NCI-H2107 (cell line): ENCODE measurements around the gene ANKRD13B.

Source experiments
- DNase-seq: peaks from one replicate; lab custom pipeline; 2025; lab: John Stamatoyannopoulos, UW

The ANKRD13B gene

DNA sequence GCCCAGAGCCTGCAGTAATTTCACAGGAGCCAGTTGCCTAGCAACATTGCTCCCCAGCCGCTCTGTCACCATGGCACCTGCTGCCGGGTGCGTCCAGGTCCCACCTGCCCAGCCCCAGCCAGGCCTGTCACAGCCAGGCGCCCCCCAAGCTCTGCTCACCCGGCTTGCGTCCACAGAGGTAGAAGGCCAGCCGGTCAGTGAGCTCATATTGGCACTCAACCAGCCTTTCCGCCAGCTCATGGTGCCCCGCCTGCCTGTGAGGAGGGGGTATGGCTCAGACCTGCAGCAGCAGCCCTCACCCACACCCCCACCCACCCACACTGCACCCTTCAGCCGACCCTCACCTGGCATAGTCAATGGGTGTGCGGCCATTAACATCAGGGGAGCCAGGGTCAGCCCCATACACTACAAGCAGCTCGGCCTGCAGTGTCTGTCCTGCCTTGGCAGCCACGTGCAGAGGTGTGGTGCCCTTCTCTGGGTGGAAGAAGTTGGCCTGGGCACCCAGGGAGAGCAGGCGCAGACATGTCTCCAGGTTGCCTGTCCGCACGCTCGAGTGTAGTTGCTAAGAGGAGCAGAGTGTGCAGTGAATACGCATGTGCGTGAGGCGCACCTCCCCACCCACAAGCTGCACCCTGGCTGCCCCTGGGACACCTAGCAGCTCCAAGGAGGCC is 11.2 kb upstream of the ANKRD13B start:
- DNase-seq, result no peak

DNA sequence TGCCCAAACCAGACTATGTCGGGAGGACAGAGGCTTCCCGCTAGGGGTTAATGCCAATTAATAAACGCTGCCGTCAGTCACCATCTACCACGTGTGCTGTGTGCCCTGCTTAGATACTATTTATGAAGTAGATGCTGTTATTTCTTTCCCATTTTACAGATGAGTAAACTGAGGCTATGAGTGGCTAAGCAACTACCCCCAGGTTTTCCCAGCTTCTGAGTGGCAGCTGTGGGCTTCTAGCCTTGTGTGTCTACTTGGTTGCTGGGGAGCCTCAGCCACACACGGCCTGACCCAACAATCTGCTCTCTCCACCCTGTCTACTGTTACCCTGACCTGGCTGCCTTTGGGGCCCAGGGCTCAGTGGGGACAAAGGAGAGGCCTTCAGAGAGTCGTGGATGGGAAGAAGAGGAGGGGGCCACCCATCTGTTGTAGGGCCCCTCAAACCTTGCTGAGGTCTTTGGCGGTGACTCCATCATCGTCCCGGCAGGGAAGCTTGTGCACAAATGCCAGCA is 10.6 kb upstream of the ANKRD13B start:
- DNase-seq, result no peak

DNA sequence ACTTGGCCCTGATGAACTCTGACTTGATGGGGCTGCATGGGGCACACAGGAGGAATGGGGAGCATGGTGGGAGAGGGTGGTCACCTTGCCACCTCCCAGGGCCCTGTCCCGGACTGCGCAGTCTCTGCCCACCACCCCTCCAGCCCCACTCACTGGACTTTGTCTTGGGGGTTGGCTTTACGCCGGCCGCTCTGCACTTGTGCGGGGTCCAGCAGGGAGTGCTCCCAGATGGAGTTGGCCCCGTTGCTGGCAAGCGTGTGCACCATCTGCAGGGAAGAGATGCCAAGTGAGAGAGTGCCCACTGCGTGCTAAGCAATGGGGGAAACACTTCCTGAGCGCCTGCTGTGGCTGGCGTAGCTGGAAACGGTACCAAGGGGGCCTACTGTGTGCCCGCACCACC is 10.2 kb upstream of the ANKRD13B start:
- no peak for DNase-seq

DNA sequence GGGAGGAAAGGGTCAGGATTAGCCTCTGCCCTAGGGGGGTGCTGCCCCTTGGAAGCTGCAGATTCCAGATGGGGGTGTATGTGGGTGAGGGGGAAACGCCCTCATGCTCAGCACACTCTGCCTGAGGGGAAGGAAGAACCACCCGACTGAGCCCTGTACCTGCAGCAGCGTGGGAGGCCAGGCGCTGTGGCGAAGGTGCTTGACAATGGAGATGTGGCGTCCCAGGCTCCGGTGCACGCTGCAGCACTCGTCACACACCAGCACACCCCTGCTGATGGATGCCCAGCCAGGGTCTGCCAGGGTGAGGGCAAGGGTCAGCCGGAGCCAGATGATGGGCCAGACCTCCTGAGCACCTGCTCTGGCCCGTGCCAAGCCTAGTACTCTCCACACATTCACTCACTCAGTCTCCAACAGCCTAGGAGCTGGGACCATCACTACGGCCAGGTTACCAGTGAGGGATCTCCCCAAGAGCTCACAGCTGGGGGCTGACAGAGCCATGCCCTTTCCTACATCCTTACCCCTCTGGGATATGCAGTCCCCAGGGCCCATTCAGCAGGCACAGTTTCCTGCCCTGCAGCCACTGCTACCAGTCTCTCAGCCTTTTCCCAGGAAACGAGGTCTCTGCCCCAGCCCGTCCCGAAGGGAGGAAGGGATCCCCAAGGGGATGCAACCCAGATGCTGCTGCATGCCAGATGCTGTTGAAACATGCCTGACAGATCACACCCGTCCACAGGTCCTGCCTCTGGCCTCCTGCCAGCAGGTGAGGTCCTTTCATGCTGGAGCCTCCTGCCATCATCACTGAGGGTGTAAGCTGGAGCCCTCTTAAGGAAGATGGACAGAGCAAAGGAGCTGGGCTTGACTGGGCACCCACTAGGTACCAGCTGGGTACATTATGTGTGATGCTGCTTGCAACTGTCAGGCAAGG is 9.3 kb upstream of the ANKRD13B start:
- no peak for DNase-seq

DNA sequence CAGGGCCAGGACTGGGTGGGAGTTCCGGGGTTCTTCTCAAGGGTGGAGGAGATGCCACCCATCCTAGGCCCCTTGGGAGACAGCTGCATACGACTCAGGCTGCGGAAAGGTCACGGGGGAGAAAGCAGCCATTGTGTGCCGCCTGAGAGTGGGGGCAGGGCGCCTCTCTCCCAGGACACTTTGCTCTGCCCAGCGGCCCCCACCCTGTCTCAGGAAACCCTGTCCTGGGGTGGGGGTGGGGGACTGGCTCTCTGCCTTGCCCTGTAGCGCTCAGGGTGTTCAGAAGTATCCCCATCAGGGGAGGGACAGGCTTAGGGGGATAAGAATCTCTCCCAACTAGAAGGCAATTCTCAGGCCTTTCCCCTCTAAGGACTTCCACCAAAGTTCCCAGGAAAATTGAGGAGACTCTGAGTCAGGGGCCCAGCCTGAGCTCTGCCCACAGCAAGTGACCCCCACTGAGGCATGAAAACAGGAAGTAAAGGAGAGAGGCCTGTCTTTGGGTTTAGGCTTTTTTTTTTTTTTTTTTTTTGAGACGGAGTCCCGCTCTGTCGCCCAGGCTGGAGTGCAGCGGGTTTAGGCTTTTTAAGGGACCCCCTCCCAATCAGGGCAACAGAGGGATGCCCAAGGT is 8.4 kb upstream of the ANKRD13B start:
- DNase-seq, result no peak

DNA sequence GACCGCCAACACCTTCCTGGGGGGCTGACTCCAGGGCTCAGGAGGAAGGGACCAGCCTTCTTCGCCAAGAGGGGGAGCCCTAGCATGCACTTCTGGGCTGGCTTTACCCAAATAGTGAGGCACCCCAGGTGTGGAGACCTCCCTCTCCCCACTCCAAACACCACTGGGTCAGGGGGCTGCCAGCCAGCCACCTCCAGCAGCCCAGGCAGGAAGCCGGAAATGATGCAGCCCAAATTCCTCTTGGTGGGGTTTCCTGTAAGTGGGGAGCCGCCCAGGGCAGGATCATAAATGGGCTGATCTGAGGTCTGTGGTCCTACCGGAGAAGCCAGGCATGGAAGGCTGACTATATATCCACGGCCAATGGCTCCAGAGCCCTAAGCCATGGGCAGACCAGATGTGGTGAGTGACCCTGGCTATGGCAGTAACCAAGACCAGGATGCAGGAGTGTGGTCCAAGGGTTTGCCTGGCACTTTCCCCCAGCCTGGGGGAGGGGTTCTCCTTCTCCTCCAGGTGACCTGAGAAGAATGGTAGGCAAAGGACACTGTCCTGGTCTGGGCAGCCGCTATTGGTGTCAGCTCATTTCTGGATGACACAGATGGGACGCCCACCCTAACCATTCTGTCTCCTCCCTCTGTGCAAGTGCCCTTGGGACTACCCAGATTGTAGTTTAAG is 7.7 kb upstream of the ANKRD13B start:
- DNase-seq, result no peak

DNA sequence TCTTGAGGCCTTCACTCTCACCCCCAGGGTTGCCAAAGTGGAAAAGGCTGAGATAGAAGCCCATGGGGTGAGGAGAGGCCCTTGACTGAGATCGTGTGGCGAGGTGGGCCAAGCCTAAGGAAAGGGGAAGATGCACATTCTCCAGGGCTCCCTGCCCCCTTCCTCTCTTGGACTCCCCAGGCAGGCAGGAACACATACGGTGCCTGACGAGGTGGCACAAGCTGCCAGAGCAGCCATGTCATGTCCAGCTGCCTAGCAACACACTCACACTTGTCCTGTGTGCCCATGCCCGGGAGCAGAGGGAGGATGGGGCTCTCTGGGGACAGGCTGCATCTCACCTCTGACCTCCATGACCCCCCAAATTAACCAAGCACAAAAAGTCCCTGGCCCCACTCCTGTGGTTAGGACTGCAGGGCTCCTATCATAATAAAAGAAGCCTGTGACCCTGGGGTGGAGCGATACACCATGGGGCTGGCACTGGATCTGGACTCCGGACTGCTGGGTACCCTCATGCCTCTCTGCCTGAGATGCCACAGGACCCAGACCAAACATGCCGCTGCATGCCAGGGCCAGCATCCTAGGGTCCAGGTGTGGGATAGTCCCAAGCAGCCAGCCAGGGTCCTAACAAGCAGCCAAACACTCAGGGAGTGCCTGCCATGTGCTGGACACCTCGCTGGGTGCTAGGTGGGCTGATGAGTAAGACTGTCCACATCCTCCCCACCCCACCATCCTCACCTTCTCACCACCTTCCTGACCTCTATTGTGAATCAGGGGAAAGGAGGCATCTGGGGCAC is 6.1 kb upstream of the ANKRD13B start:
- no peak for DNase-seq

DNA sequence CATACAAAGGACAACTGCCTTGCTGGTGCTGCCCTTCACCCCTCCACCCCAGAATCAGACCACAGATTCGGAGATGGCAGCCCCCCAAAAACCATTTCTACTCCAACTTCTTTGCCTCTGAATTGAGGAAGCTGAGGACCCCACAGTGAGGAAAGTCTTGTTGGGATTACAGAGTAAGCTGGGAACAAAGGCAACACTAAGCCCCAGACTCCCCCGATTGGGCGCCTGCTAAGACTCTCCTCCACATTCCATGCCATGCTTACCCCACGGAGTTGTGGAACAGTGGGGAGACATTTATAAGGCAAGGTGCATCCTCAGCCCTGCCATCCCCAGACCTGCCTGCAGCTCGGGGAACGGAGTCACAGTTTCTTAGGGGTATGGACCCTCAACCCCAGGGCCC is 5.3 kb upstream of the ANKRD13B start:
- DNase-seq, result no peak

DNA sequence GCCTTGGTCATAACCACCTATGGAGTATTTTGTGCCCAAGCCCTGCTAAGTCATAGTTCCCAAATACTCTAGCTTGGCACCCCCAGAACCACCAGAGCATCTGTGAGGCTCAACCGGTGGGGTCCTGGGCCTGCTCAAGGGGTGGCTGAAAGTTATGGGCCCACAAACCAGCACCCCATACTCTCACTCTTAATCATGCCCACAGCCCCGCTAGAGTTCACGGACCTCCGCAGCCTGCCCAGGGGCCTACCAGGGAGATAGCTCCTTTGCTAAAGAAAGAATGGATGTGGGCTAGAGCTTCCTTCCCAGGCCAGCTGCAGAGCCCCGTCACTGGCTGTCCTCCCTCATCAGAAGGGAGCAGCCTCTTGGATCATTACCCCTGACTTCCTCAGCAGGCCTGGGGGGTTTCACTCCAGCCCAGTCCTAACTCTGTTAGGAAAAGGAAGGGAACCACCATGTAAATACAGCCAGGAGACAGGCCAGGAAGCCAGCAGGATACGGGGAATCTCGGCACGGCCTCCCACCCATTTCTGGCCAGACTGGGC is 4.8 kb upstream of the ANKRD13B start:
- DNase-seq, result no peak

DNA sequence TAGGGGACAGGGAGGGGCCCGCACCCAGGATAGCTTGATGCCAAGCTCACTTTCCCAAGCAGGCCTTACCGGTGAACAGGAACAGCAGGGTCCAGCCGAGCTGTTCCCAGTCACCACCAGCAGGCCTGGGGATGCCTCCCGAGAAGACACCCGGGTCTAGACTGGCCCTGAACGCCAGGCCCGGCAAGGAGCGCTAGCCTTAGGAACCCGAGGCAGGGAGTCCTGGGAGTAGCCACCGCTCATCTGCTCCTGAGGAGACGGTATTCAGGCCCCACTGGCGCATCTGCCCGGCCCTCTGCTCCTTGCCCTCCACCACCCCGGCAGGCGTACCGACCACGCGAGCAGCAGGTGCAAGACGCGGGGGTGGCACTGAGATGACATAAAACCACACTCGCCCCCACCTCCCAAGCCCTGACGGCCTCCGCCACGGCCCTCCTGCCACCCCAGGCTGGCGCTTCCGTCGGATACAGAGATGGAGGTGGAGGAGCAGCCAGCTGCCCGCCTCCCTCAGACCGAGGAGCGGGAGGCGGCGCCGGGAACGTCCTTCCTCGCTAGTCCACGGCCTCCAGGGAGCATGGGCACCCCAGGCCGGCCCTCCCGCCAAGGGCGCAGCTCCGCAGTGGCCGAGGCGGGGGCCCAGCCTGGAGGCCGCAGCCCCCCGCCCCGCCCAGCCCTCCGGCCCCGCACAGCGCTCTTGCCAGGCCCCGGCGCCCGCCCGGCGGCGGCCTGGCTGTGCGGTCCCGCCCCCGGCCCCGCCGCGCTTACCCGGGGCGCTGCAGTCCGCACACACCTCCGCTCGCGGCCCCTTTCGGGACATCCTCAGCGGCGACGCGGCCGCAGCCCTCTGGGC is 4.1 kb upstream of the ANKRD13B start:
- DNase-seq, result no peak

DNA sequence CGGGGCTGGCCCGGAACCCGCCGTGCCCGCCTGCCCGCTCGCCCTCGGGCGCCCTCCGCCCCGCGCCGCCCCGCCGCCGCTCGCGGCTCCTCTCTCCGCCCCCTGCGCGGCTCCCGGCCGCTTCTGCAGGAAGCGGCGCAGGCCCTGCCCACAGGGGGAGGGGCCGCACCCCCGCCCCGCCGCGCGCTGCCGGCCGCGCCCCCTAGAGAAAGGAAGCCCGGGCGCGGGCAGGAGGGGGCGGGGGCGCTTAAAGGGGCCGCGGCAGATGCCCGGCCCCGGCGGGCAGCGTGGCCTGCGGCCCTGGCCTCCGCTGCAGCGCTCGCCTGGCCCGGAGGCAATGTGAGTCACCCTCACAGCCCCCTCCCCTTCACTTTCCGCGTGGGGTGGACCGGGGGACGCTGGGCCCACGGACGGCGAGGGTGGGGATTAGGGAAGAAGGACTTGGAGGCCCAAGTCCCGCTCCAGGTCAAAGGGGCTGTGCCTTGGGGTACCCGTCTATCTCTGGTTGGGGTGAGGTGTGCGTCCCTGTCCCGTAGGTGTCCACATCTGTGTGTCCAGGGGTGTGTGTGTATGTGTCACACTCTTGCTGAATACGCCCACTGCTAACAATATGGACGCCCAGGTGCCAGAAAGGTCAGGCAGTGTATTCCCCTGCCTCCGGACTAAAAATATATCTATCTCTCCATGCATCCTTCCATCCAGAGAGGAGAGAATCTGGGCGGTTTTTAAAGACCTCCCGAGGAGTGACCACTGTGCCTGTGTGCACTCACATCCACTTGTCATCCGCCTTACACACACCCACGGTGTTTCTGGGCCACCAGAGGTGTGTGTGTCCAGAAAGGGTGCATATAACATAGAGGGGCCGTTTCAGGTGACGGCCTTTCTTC is 3.2 kb upstream of the ANKRD13B start, which contains the start of gene GIT1:
TSS of gene GIT1 (minus strand) at position 125 of the 887 bp plus-strand sequence. CDS start 270 bp downstream, outside the sequence.
- peak; percentile 84 for DNase-seq

DNA sequence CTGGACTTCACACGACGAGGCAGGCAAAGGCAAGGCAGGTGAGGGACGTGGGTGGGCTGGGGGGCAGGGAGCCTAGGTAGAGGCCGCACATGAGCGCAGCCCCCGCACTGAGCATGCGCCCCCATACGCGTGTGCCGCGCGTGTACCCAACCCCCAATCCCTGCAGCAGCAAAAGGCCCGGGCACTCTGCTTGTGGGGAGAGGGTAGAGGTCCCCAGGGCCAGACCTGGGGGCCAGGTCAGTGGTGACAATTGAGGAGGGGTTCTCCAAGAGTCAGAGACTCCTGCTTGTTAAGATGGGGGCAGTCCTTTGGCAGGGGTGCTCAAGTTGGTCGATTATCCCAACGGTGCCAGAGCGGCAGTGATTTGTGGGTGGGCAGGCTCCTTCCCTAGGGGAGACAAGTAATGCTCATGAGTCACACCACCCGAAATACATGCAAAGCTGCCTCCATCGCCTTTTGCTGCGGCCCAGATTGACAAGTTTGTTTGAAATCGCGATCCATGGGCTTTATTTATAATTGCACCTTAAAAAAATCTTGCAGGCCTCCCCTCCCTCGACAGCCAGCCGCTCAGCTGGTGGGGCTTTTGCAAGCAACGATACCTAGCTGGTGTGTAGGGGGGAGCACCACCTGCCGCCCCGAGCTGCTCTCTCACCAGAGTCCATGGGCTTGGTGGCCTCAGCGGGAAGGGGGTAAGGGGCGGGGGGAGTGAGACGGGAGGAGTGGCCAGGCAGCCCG is 2.4 kb upstream of the ANKRD13B start:
- no peak for DNase-seq

DNA sequence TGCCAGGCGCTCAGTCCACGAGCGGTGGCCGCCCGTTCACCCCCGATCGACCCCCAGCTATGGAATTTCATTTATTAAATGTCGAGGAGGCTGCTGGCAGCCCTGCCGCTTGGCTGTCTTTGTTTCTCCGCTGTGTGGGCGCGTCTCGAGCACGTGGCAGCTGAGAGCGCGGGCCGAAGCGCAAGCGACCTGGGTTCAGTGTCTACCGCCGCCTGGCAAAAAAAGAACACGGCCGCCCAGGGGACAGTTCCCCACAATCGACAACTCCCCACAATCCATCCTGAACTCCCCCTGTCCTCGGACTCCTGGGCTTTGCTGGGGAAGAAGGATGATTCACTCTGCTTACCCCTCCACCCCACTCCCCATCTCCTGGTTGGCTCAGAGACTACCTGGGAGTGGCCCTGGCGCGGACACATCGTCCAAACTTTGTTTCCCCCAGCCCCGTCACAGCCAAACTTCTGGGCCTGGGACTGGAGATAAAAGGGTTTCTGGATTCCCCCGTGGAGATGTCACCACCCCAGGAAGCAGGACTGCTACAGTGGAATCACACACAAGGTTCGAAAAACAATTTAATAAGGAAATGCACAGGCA is 1.7 kb upstream of the ANKRD13B start:
- no peak for DNase-seq

DNA sequence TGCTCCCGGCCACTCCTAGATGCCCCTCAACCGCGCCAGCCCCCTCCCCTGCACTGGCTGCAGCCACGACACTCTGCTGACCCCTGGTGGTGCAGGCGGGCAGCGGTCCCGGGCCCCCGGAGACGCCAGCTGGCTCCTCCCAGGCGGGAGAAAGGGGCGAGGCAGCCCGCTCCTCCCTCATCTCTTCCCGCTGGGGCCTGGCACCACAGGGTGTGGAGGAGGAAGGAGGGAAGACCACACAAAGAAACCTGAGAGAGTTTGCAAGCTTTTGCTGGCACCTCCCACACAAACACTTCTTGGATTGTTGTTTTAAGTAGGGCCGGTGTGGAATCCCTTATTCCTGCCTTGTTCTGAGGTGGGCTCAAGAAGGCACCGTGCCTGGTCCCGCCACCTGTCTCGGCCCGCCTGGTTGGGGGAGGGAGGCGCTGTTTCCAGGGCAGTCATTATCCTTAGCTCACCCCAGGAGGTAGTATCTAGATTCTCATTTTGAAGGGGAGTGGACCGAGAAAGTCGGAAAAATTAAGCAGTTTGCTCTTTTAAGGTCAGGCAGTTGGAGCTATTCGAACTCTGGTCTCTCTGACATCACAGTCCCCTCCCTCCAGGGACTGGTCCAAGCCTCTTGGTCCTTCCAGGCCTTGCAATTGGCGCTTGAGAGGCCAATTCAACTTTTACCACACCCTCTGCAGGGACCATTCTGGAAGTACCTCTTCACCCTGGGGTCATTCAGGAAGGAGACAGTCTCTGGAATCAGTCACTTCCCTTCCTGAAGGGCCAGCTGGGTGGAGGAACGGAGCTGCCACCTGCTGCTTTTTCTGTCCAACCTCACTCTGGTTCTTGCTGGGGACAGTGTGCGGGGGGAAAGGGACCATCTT is 959 bp upstream of the ANKRD13B start:
- peak; percentile 73 for DNase-seq

DNA sequence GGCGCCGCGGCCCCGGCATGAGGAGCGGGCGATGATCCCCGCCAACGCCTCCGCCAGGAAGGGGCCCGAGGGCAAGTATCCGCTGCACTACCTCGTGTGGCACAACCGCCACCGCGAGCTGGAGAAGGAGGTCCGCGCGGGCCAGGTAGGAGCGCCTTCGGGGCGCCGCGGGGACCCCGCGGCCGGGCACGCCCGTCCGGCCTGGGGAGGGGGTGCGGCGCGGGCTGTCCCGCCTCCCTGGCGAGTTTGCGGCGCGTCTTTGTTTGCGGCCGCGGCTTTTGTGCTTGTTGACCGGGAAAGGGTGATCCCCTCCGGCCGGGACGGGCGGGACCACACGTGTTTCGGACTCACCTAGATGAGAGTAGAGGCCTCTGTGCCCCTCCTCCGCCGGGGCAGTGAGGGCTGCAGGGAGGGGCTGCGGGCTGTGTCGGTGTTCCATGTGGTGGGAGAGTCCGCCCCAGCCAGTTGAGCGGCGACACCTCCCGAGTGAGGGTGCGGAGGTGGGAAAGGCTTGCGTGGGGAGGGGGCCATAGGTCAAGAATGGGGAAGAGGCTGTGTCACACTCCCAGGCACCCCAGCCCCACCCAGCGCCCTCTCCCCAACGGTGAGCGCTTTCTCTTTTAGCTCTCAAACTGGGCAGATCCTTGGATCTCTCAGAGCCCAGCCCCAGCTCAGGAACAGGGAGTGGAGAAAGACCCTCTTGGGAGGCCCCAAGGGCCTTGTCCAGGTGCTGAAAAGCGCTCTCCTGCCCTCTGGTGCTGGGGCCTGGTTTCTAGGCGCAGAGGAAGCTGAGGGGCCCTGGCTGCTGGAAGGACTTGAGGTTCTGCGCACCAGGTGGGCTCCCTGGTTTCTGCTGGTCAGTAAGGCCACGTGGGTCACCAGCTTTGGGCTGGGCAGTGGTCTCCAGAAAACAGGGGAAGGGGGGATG is 923 bp downstream of the ANKRD13B start:
- no peak for DNase-seq
